Measurements from ENCODE around the gene ZBTB7B.
A peak's percentile ranks its signal among the peaks of the same experiment; 100 is the strongest.
"Not testable (repeated sequence)": the region's sequence is repeated elsewhere in the genome, so short reads cannot be mapped to it uniquely, and the experiment has no call there.

Gene ZBTB7B

GRCh38 chr1:154969246-154969645 lies 33.4 kb upstream of the ZBTB7B start:
- no peak for DNase-seq

GRCh38 chr1:154969860-154970452 lies 32.6 kb upstream of the ZBTB7B start:
- no peak for DNase-seq

- DNase-seq, result peak; percentile 53
Measured at GRCh38 chr1:154970631-154971340, 31.8 kb upstream of the ZBTB7B start, which contains the start of gene SHC1. Gene SHC1, minus strand, starts transcription at chr1:154970747. Its CDS starts 221 bp downstream, at chr1:154970526.

- DNase-seq, result no peak
Measured at GRCh38 chr1:154971341-154971998, 31.1 kb upstream of the ZBTB7B start.

GRCh38 chr1:154972213-154972516 lies 30.4 kb upstream of the ZBTB7B start:
- no peak for DNase-seq

GRCh38 chr1:154972517-154973343 lies 29.9 kb upstream of the ZBTB7B start:
- no peak for DNase-seq

GRCh38 chr1:154973344-154974101 lies 29.1 kb upstream of the ZBTB7B start:
- DNase-seq, result peak; percentile 95

GRCh38 chr1:154974102-154974807 lies 28.3 kb upstream of the ZBTB7B start, which contains the start of gene CKS1B:
Gene CKS1B, plus strand, starts transcription at chr1:154974681. Its CDS starts 65 bp downstream, at chr1:154974746.
- peak; percentile 100 for DNase-seq

- DNase-seq, result peak; percentile 96
Measured at GRCh38 chr1:154974808-154975408, 27.7 kb upstream of the ZBTB7B start.

- DNase-seq, result peak; percentile 55
Measured at GRCh38 chr1:154975409-154976059, 27.1 kb upstream of the ZBTB7B start.

- DNase-seq, result not testable (repeated sequence)
Measured at GRCh38 chr1:154977762-154978161, 24.8 kb upstream of the ZBTB7B start.

- DNase-seq, result no peak
Measured at GRCh38 chr1:154978360-154978759, 24.2 kb upstream of the ZBTB7B start.

GRCh38 chr1:154982341-154982740 lies 20.3 kb upstream of the ZBTB7B start:
- no peak for DNase-seq

- peak; percentile 100 for DNase-seq
Measured at GRCh38 chr1:154982897-154983648, 19.5 kb upstream of the ZBTB7B start, which contains the start of gene FLAD1. Gene FLAD1, plus strand, starts transcription at chr1:154983344. Its CDS starts 351 bp downstream, at chr1:154983695.

GRCh38 chr1:154983776-154984466 lies 18.7 kb upstream of the ZBTB7B start:
- DNase-seq, result no peak

- not testable (repeated sequence) for DNase-seq
Measured at GRCh38 chr1:154986736-154987135, 15.9 kb upstream of the ZBTB7B start.

- DNase-seq, result no peak
Measured at GRCh38 chr1:154987326-154987725, 15.3 kb upstream of the ZBTB7B start.

GRCh38 chr1:154988058-154988954 lies 14.3 kb upstream of the ZBTB7B start:
- DNase-seq, result peak; percentile 36

Data from MV-4-11 (cell line).